H1 (cell line): ENCODE data around the gene SLC4A11.

Source experiments
- CREB1 ChIP-seq: IDR thresholded peaks from 2 replicates; pipeline ENCODE4 v1.6.1; 2012; ENCODE audit warnings: inconsistent platforms
- EP300 ChIP-seq, 2 experiments: IDR thresholded peaks; 1 replicate in 1 of 2; 2 replicates in 1 of 2; pipeline ENCODE4 v1.6.1; 2011 to 2012; ENCODE audit warnings: low read depth in 2 of 2, low read length in 2 of 2, mild to moderate bottlenecking in 2 of 2, borderline replicate concordance in 1 of 2, inconsistent platforms in 1 of 2, moderate library complexity in 1 of 2
- EZH2 ChIP-seq: fragments of 200-600 bp; sonication (generic); IDR thresholded peaks from 2 replicates; pipeline ENCODE4 v1.7.1; 2012; ENCODE audit warnings: low read depth, mild to moderate bottlenecking, moderate library complexity, low read length, inconsistent platforms; ENCODE audit not compliant: severe bottlenecking
- HDAC2 ChIP-seq, 2 experiments: fragments of 300-600 bp in 1 of 2; sonication (generic) in 1 of 2; IDR thresholded peaks; 2 replicates each; pipeline ENCODE4 v1.6.1; 2011 to 2012; ENCODE audit warnings: low read depth in 2 of 2, low read length in 2 of 2, mild to moderate bottlenecking in 2 of 2, moderate library complexity in 2 of 2, borderline replicate concordance in 1 of 2, inconsistent platforms in 1 of 2
- KDM1A ChIP-seq: fragments of 200-600, 300-600 bp; sonication (generic); IDR thresholded peaks from 2 replicates; pipeline ENCODE4 v1.7.1; 2016; ENCODE audit warnings: mild to moderate bottlenecking, low read length, borderline replicate concordance
- NANOG ChIP-seq: IDR thresholded peaks from 2 replicates; pipeline ENCODE4 v1.6.1; 2011; ENCODE audit warnings: low read length, low read depth, mild to moderate bottlenecking, inconsistent platforms; ENCODE audit not compliant: insufficient read depth, poor library complexity, severe bottlenecking
- POLR2A ChIP-seq, 2 experiments: IDR thresholded peaks; 1 replicate in 1 of 2; 2 replicates in 1 of 2; pipeline ENCODE4 v1.6.1; 2011; ENCODE audit warnings: low read depth in 2 of 2, low read length in 2 of 2, mild to moderate bottlenecking in 2 of 2; ENCODE audit errors: control extremely low read depth in 1 of 2
- POLR2AphosphoS5 ChIP-seq: IDR thresholded peaks from 2 replicates; pipeline ENCODE4 v1.6.1; 2011; ENCODE audit warnings: low read depth, low read length
- RAD21 ChIP-seq, 2 experiments: IDR thresholded peaks in 1 of 2; conservative IDR thresholded peaks in 1 of 2; 2 replicates each; pipeline ENCODE4 v1.6.1; 2011; ENCODE audit warnings: low read depth in 2 of 2, low read length in 2 of 2, improper control_type of control experiment in 1 of 2, inconsistent platforms in 1 of 2, mild to moderate bottlenecking in 1 of 2, moderate library complexity in 1 of 2
- SIX5 ChIP-seq: IDR thresholded peaks from 2 replicates; pipeline ENCODE4 v1.6.1; 2011; ENCODE audit warnings: mild to moderate bottlenecking, low read depth, low read length
- TCF12 ChIP-seq: IDR thresholded peaks from 2 replicates; pipeline ENCODE4 v1.6.1; 2011; ENCODE audit warnings: low read depth, mild to moderate bottlenecking, low read length
- TF ChIP-seq, protein P1 (sequence below): IDR thresholded peaks from 2 replicates; pipeline ENCODE4 v1.6.1; 2011; ENCODE audit warnings: low read length, improper control_type of control experiment
- TF ChIP-seq, protein P2 (sequence below), 3 experiments: IDR thresholded peaks; 1 replicate in 2 of 3; 2 replicates in 1 of 3; pipeline versions ENCODE4 v1.5.1 to v1.6.1; 2011; ENCODE audit warnings: low read length in 3 of 3, mild to moderate bottlenecking in 3 of 3, inconsistent platforms in 2 of 3, low read depth in 1 of 3, moderate library complexity in 1 of 3; ENCODE audit not compliant: insufficient read depth in 1 of 3; ENCODE audit errors: control extremely low read depth in 1 of 3
- TF ChIP-seq, protein P3 (sequence below): IDR thresholded peaks from 2 replicates; pipeline ENCODE4 v1.6.1; 2012; ENCODE audit warnings: inconsistent platforms

DNA sequence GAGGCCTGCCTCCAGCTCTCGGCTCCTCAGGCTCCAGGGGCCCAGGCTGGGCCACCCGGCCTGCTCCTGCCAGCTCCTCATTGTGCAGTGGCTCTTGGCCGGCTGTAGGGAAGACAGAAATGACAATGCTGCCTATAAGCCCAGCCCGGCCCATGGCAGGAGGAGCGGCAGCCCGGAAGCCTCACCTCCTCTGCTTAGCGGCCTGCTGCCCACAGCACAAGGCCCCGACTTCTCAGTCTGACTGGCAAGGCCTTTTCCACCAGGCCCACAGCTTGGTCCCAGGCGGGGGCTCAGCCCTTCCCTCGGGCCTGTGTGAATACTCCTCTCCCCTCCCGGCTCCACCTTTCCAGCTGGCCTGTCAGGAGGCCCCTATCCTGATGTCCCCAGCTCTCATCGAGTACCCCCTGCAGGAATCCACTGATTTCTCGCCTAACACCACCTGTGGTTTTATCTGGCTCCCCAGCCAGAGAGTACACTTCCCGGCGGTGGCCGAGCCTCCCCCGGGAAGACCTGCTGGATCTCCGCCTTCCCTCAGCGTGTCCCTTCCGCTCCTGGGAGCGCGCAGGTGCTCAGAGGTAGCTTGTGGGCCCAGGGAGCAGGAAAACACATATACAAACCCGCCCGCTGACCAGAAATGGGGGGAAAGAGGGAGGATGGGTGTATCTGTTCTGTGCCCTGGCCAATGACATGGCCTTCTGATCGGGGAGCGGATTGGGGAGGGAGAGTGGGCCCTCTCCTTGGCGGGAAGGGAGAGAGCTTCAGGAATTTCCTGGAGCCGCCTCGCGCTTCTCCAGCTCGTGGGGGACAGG is 35.5 kb downstream of the SLC4A11 start:
- TF ChIP-seq NANOG (no peak), CREB1 (no peak), EZH2 (no peak), POLR2A (IDR thresholded peaks at IDR 0.05; ENCODE audit: control extremely low read depth in 1 of 2, low read depth in 2 of 2, low read length in 2 of 2) (no peak), EP300 (IDR thresholded peaks at IDR 0.05; ENCODE audit: borderline replicate concordance in 1 of 2, low read depth in 2 of 2, low read length in 2 of 2) (no peak), POLR2AphosphoS5 (no peak), KDM1A (no peak), RAD21 (IDR thresholded peaks at IDR 0.05 in 1 of 2, conservative IDR thresholded peaks at IDR 0.05 in 1 of 2; ENCODE audit: low read depth in 2 of 2, low read length in 2 of 2) (no peak), TCF12 (no peak), HDAC2 (IDR thresholded peaks at IDR 0.05; ENCODE audit: borderline replicate concordance in 1 of 2, low read depth in 2 of 2, low read length in 2 of 2) (no peak), SIX5 (no peak)
- TF ChIP-seq, protein P1, sequence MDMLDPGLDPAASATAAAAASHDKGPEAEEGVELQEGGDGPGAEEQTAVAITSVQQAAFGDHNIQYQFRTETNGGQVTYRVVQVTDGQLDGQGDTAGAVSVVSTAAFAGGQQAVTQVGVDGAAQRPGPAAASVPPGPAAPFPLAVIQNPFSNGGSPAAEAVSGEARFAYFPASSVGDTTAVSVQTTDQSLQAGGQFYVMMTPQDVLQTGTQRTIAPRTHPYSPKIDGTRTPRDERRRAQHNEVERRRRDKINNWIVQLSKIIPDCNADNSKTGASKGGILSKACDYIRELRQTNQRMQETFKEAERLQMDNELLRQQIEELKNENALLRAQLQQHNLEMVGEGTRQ = no peak
- TF ChIP-seq, protein P2, sequence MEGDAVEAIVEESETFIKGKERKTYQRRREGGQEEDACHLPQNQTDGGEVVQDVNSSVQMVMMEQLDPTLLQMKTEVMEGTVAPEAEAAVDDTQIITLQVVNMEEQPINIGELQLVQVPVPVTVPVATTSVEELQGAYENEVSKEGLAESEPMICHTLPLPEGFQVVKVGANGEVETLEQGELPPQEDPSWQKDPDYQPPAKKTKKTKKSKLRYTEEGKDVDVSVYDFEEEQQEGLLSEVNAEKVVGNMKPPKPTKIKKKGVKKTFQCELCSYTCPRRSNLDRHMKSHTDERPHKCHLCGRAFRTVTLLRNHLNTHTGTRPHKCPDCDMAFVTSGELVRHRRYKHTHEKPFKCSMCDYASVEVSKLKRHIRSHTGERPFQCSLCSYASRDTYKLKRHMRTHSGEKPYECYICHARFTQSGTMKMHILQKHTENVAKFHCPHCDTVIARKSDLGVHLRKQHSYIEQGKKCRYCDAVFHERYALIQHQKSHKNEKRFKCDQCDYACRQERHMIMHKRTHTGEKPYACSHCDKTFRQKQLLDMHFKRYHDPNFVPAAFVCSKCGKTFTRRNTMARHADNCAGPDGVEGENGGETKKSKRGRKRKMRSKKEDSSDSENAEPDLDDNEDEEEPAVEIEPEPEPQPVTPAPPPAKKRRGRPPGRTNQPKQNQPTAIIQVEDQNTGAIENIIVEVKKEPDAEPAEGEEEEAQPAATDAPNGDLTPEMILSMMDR (IDR thresholded peaks at IDR 0.05; ENCODE audit: control extremely low read depth in 1 of 3, insufficient read depth in 1 of 3, low read depth in 1 of 3, low read length in 3 of 3) = no peak
- TF ChIP-seq, protein P3, sequence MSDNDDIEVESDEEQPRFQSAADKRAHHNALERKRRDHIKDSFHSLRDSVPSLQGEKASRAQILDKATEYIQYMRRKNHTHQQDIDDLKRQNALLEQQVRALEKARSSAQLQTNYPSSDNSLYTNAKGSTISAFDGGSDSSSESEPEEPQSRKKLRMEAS = no peak
